K562 (cell line): ENCODE data around the gene BIRC5. TPM values are rescaled to one million over a fixed set of nuclear protein-coding genes. Genes with fewer than 3 reads are reported as not detected.

ENCODE experiments used
- BRD4 ChIP-seq: fragments of 200-600 bp; sonication (generic); IDR thresholded peaks from 2 replicates; pipeline ENCODE4 v1.6.1; 2017; ENCODE audit warnings: inconsistent platforms
- CEBPZ ChIP-seq: fragments of 150-350 bp; IDR thresholded peaks from 2 replicates; pipeline ENCODE4 v1.6.1; 2014; ENCODE audit warnings: low read depth, mild to moderate bottlenecking, low read length, borderline replicate concordance
- GTF2B ChIP-seq: IDR thresholded peaks from 2 replicates; pipeline ENCODE4 v1.6.1; 2011; ENCODE audit not compliant: insufficient read length; ENCODE audit errors: extremely low read depth
- KDM4B ChIP-seq, 2 experiments: fragments of 450-650 bp in 1 of 2; sonication (generic) in 1 of 2; IDR thresholded peaks; 2 replicates each; pipeline ENCODE4 v1.6.1; 2016 to 2017; ENCODE audit warnings: borderline replicate concordance in 2 of 2, antibody characterized with exemption in 1 of 2, low read depth in 1 of 2, mild to moderate bottlenecking in 1 of 2
- KLF16 ChIP-seq: IDR thresholded peaks from 2 replicates; pipeline ENCODE4 v1.6.1; 2016; ENCODE audit warnings: antibody characterized with exemption
- MLX ChIP-seq, 2 experiments: fragments of 450-650 bp in 1 of 2; sonication (generic) in 1 of 2; formaldehyde crosslinking; conservative IDR thresholded peaks; 2 replicates each; pipeline versions ENCODE4 v1.4.0 to v1.8.1; 2020 to 2022; ENCODE audit warnings: mild to moderate bottlenecking in 1 of 2, missing genetic modification reagents in 1 of 2
- RBFOX2 ChIP-seq: fragments of 200-400 bp; formaldehyde crosslinking; IDR thresholded peaks from 2 replicates; pipeline ENCODE4 v1.6.1; 2017; ENCODE audit warnings: low read depth, mild to moderate bottlenecking, low read length, moderate library complexity
- TAF9B ChIP-seq: fragments of 450-650 bp; IDR thresholded peaks from 2 replicates; pipeline ENCODE4 v1.6.1; 2018; ENCODE audit warnings: mild to moderate bottlenecking; ENCODE audit not compliant: partially characterized antibody
- TFAM ChIP-seq: fragments of 250-450 bp; sonication (Bioruptor Pico); conservative IDR thresholded peaks from 2 replicates; pipeline ENCODE4 v1.5.0; 2021; ENCODE audit warnings: mild to moderate bottlenecking, moderate library complexity
- ZBTB12 ChIP-seq: fragments of 250-450 bp; sonication (Bioruptor Pico); IDR thresholded peaks from 2 replicates; pipeline ENCODE4 v1.4.0; 2020
- ZBTB49 ChIP-seq: sonication (generic); formaldehyde crosslinking; IDR thresholded peaks from 2 replicates; pipeline ENCODE4 v1.8.0; 2022; ENCODE audit warnings: missing genetic modification reagents, mild to moderate bottlenecking, borderline replicate concordance
- ZNF239 ChIP-seq: fragments of 250-450 bp; sonication (Bioruptor Pico); IDR thresholded peaks from 2 replicates; pipeline ENCODE4 v1.4.0; 2020; ENCODE audit warnings: mild to moderate bottlenecking
- ZNF512 ChIP-seq: IDR thresholded peaks from 2 replicates; pipeline ENCODE4 v1.6.1; 2016; ENCODE audit warnings: missing genetic modification characterization, missing compliant biosample characterization
- ZNF707 ChIP-seq: fragments of 250-450 bp; sonication (Bioruptor Pico); conservative IDR thresholded peaks from 2 replicates; pipeline ENCODE4 v1.8.0; 2022; ENCODE audit warnings: inconsistent platforms, mild to moderate bottlenecking, moderate library complexity
- polyA plus RNA-seq, 8 experiments: library from polyadenylated mRNA; depleted of rRNA in 4 of 8; stranded (reverse) in 5 of 8; unstranded in 3 of 8; fragments of >200 nt; fragmentation: Nextera tagmentation in 2 of 8; fragmentation: Illumina TruSeq in 1 of 8; extraction: Ambion mirVana in 2 of 8; extraction: Trizol in 1 of 8; gene quantifications; 2 replicates each; pipeline versions ENCODE4 v1.2.1 to v1.2.3, GENCODE V29; 2011 to 2014; ENCODE audit warnings: inconsistent platforms in 1 of 8, missing spikeins in 1 of 8
- total RNA-seq, 7 experiments: library from RNA; depleted of rRNA in 6 of 7; stranded (reverse); fragments of >200 nt in 6 of 7; fragmentation: Illumina TruSeq in 2 of 7; extraction: Trizol in 2 of 7; gene quantifications; 2 replicates each; pipeline versions ENCODE4 v1.2.1 to v1.2.3, GENCODE V29; 2011 to 2021; ENCODE audit warnings: low replicate concordance in 1 of 7

Gene BIRC5
- total and polyA plus RNA-seq, 9 of the 15 experiments (the other 6 are each of a cell fraction or from before 2014, with no cell fraction given) = 64.4 to 140 (median 101) TPM

- TF ChIP-seq TAF9B (peak; percentile 73), CEBPZ (no peak), ZBTB12 (CRISPR knock-in tag) (no peak), ZNF239 (CRISPR knock-in tag) (no peak), ZNF707 (no peak), KLF16 (no peak), ZNF512 (tag) (no peak), BRD4 (peak; percentile 93; the same call in 1 of the 2 replicates), RBFOX2 (peak; percentile 95), KDM4B (IDR thresholded peaks at IDR 0.05; ENCODE audit: borderline replicate concordance in 2 of 2, low read depth in 1 of 2) (no peak), GTF2B (no peak), TFAM (CRISPR knock-in tag) (no peak), ZBTB49 (CRISPR knock-in tag) (0 out of 2 replicates have a peak, but pooled peaks have one; percentile 78), MLX (CRISPR knock-in tag; conservative IDR thresholded peaks at IDR 0.05) (0 out of 4 replicates have a peak, but pooled peaks of 1 of the 2 experiments have one; percentile 61)
These were observed at the start of gene BIRC5 (continued) for GRCh38 chr17:78214016-78214705.
